DMS 273 (cell line): ENCODE measurements around the gene SPINK2.

Experiments used
- DNase-seq: peaks from one replicate; lab custom pipeline; 2025; ENCODE audit not compliant: unreplicated experiment; lab: John Stamatoyannopoulos, UW

The SPINK2 gene

GRCh38 chr4:56821381-56822243 is at the start of gene SPINK2:
SPINK2 (minus strand) TSS chr4:56821701; CDS start chr4:56821662, 39 bp downstream.
- DNase-seq: peak; percentile 65

GRCh38 chr4:56870946-56871345 is 49.4 kb upstream of the SPINK2 start:
- DNase-seq: peak; percentile 73

GRCh38 chr4:56863441-56864139 is 42.1 kb upstream of the SPINK2 start:
- no peak for DNase-seq

GRCh38 chr4:56861360-56861759 is 39.9 kb upstream of the SPINK2 start:
- peak; percentile 46 for DNase-seq

- DNase-seq: no peak
Observed at GRCh38 chr4:56860781-56861180, 39.3 kb upstream of the SPINK2 start.

GRCh38 chr4:56859841-56860240 is 38.3 kb upstream of the SPINK2 start:
- no peak for DNase-seq

GRCh38 chr4:56857601-56858309 is 36.3 kb upstream of the SPINK2 start:
- no peak for DNase-seq

- DNase-seq: no peak
Observed at GRCh38 chr4:56856656-56857055, 35.2 kb upstream of the SPINK2 start.

GRCh38 chr4:56850910-56851309 is 29.4 kb upstream of the SPINK2 start:
- no peak for DNase-seq

- no peak for DNase-seq
Observed at GRCh38 chr4:56844802-56845580, 23.5 kb upstream of the SPINK2 start.

- DNase-seq: peak; percentile 6
Observed at GRCh38 chr4:56843421-56843899, 22.0 kb upstream of the SPINK2 start.

- no peak for DNase-seq
Observed at GRCh38 chr4:56840559-56840958, 19.1 kb upstream of the SPINK2 start.

GRCh38 chr4:56828784-56829535 is 7.5 kb upstream of the SPINK2 start:
- DNase-seq: no peak

GRCh38 chr4:56823933-56824600 is 2.6 kb upstream of the SPINK2 start:
- no peak for DNase-seq

- no peak for DNase-seq
Observed at GRCh38 chr4:56818797-56819196, 2.7 kb downstream of the SPINK2 start.

GRCh38 chr4:56817840-56818491 is 3.5 kb downstream of the SPINK2 start:
- DNase-seq: no peak

- DNase-seq: no peak
Observed at GRCh38 chr4:56806666-56807065, 14.8 kb downstream of the SPINK2 start.

- DNase-seq: no peak
Observed at GRCh38 chr4:56804551-56804950, 16.9 kb downstream of the SPINK2 start.

- DNase-seq: no peak
Observed at GRCh38 chr4:56803471-56803870, 18.0 kb downstream of the SPINK2 start.
